Right lobe of liver (tissue), 4 donors: ENCODE results near the gene CNTD1.

Experiments
- CTCF ChIP-seq, 4 donors: fragments of 200-600 bp in 3 of 4; fragments of 450-650 bp in 1 of 4; IDR thresholded peaks; one replicate each; pipeline versions ENCODE4 v1.5.1 to v1.8.0; 2016 to 2022; ENCODE audit warnings: antibody characterized with exemption in 4 of 4, mild to moderate bottlenecking in 2 of 4
- POLR2A ChIP-seq: fragments of 450-650 bp; IDR thresholded peaks from one replicate; pipeline ENCODE4 v1.6.1; 2017; ENCODE audit warnings: antibody characterized with exemption, mild to moderate bottlenecking
- donor health status: DM: no; HTN: no; CAD: no.
- donor health status: DM: no; HTN: no; CAD: no.
- donor health status: DM: no; HTN: yes; CAD: no.

GRCh38 chr17:42857389-42857788 is 58.7 kb downstream of the CNTD1 start:
- TF ChIP-seq CTCF (IDR thresholded peaks at IDR 0.05) (no peak), POLR2A (no peak)
